ENCODE measurements around the gene MNAT1. TPM values are rescaled to one million over a fixed set of nuclear protein-coding genes. Genes with fewer than 3 reads are reported as not detected.

The MNAT1 gene
- total RNA-seq: 42.6 and 45.0 TPM in 2 replicates

DNA sequence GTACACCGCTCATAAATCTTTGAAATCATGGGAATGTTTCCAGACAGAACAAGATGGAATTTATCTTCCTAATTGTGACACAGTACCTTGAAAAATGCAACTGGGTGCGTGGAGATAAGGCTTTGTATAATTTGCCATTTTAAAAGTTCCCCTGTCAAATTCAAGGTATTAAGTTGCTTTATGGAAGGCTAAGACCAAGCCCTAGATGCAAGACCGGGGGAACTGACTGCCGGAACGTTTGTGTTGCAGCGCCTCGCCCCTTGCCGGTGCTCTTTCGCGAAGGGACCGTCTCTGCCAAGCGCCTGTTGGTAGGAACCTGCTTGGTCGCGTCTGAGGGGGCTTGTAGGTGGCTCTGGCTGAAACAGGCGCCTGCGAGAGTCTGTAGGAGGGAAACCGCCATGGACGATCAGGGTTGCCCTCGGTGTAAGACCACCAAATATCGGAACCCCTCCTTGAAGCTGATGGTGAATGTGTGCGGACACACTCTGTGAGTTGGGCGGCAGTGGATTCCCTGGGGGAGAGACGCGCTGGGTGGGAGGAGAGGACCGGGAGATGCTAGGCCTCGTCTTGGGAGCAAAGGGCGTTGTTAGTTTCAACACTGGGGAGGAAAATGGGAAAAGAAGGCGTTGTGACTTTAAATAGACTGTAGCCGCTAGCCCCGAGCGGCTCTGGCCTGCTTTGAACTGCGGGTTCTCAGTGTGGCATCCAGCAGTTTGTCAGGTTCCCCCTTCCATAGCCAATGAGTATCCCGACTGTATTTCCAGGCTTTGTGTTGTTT, at the start of gene MNAT1:
MNAT1 (plus strand) TSS at position 297 of the 778 bp plus-strand sequence; CDS start at position 399, 102 bp downstream.
- intact Hi-C loops (cut with micrococcal nuclease): loop anchor here (1.0 to 2.0 kb wide), 2 partner anchors 10 to 18 kb away; partner anchors contain the start of gene SIX4
- H3K27me3 Mint-ChIP-seq: peaks cover 35% of the 10 kb centered on the region
- peaks cover 16% of the 10 kb centered on the region for H3K4me1 Mint-ChIP-seq
- peak; percentile 93 for DNase-seq
- peaks cover 3% of the 10 kb centered on the region for H3K36me3 Mint-ChIP-seq (ENCODE audit: low read depth)
- peak within 1 kb of the TSS; percentile 100 for H3K4me3 Mint-ChIP-seq
- H3K9me3 Mint-ChIP-seq: peaks cover 10% of the 10 kb centered on the region
- H3K27ac Mint-ChIP-seq: peak within 1 kb of the TSS; percentile 88

DNA sequence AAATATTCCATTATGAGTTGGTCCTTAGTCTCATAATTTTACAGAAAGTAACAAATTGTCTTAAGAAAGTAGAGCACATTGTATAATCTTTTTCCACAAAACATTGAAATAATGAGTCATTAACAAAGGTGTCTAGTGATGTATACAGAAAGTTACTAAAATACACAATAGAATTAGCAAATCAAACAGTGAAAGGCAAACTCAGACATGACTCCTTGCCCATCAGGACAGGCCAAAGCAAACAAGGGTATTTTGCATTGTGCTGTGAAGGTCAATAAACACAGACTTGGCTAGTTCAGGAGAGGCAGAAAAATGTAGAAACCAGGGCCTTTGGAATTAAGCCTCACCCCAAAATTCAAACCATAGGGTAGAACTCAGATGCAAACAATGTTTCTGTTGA, 47.7 kb upstream of the MNAT1 start:
- Mint-ChIP-seq H3K27me3 (peaks cover 2% of the 10 kb centered on the region), H3K4me1 (no peaks in the 10 kb centered on the region), H3K9me3 (no peaks in the 10 kb centered on the region), H3K4me3 (no peak overlapping the region), H3K27ac (no peak overlapping the region), H3K36me3 (ENCODE audit: low read depth) (no peaks in the 10 kb centered on the region)
- intact Hi-C loops (cut with micrococcal nuclease): no loop called here
- no peak for DNase-seq

DNA sequence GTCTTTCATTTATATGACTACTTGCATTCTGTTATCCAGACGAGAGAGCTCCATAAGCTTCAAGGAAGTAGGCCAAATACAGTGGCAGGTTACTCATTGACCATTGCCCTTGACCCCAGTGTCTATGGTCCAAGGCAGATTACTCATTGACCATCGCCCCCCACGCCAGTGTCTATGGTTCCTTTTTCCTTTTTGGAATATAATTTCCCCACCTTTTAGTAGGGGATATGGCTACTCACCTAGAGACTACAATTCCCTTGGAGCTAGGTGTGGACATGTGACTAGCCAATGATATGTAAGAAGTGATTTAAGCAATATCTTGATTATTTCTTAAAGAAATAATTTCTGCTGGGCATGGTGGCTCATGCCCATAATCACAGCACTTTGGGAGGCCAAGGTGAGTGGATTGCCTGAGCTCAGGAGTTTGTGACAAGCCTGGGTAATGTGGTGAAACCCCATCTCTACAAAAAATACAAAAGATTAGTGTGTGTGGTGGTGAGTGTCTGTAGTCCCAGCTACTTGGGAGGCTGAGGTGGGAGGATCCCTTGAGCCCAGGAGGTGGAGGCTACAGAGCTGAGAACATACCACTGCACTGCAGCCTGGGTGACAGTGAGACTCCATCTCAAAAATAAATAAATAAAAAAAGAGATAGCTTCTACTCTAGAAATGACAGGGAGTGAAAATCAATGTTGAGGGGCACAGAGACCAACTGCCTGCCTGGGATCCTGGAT, 43.0 kb upstream of the MNAT1 start:
- H3K27me3 Mint-ChIP-seq: peaks cover 17% of the 10 kb centered on the region
- H3K36me3 Mint-ChIP-seq (ENCODE audit: low read depth): no peaks in the 10 kb centered on the region
- no peak overlapping the region for H3K27ac Mint-ChIP-seq
- no peak overlapping the region for H3K4me3 Mint-ChIP-seq
- H3K9me3 Mint-ChIP-seq: no peaks in the 10 kb centered on the region
- intact Hi-C loops (cut with micrococcal nuclease): no loop called here
- no peaks in the 10 kb centered on the region for H3K4me1 Mint-ChIP-seq
- no peak for DNase-seq

DNA sequence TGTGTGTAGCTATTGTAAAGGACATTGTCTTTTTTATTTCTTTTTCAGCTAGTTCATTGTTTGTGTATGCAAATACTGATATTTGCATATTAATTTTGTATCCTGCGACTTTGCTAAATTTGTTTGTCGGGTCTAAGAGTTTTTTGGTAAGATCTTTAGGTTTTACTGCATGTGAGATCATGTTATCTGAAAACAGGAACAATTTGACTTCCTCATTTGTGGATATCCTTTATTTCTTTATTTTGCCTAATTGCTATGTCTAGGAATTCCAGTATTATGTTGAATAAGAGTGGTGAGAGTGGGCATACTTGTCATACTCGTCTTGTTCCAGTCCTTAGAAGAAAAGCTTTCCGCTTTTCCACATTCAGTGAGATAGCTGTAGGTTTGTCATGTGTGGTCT, 39.2 kb upstream of the MNAT1 start:
- Mint-ChIP-seq H3K27ac (no peak overlapping the region), H3K4me1 (no peaks in the 10 kb centered on the region), H3K4me3 (no peak overlapping the region), H3K36me3 (ENCODE audit: low read depth) (no peaks in the 10 kb centered on the region), H3K9me3 (peaks cover 5% of the 10 kb centered on the region), H3K27me3 (peaks cover 27% of the 10 kb centered on the region)
- intact Hi-C loops (cut with micrococcal nuclease): no loop called here
- DNase-seq: no peak

DNA sequence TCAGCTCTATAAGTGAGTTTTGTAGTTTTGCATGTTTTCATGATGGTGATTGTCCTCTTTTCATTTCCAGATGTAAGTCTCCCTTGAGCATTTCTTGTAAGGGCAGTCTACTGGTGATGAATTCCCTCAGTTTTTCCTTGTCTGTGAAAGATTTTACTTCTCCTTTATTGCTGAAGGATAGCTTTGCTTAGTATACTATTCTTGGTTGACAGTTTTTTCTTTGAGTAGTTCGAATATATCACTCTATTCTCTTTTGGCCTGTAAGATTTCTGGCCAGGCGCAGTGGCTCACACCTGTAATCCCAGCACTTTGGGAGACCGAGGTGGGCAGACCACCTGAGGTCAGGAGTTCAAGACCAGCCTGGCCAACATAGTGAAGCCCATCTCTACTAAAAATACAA, 34.0 kb upstream of the MNAT1 start:
- Mint-ChIP-seq H3K36me3 (ENCODE audit: low read depth) (peaks cover 2% of the 10 kb centered on the region), H3K4me3 (no peak overlapping the region), H3K27ac (no peak overlapping the region), H3K4me1 (no peaks in the 10 kb centered on the region), H3K9me3 (peaks cover 12% of the 10 kb centered on the region), H3K27me3 (peaks cover 15% of the 10 kb centered on the region)
- intact Hi-C loops (cut with micrococcal nuclease): no loop called here
- no peak for DNase-seq

DNA sequence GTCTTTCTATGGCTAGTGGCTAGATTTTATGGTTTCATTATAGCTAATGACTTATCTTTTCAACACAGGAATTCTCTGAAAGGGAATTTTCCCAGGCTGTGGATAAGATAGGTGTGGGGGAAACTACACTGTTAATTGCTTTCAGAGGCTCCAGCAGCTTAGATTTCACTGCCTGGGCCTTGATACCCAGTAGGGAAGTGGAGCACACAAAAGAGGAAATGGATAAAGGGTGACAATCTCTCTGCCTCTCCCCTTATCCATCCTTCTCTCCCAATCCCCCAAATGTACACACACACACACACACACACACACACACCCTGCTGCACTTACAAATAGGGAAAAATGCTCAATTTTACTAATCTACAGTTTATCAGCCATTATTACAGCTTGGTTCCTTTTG, 29.5 kb upstream of the MNAT1 start:
- H3K27ac Mint-ChIP-seq: no peak overlapping the region
- H3K36me3 Mint-ChIP-seq (ENCODE audit: low read depth): peaks cover 2% of the 10 kb centered on the region
- H3K9me3 Mint-ChIP-seq: peaks cover 8% of the 10 kb centered on the region
- H3K4me1 Mint-ChIP-seq: no peaks in the 10 kb centered on the region
- H3K27me3 Mint-ChIP-seq: peaks cover 24% of the 10 kb centered on the region
- DNase-seq: peak; percentile 13
- H3K4me3 Mint-ChIP-seq: no peak overlapping the region
- intact Hi-C loops (cut with micrococcal nuclease): no loop called here

DNA sequence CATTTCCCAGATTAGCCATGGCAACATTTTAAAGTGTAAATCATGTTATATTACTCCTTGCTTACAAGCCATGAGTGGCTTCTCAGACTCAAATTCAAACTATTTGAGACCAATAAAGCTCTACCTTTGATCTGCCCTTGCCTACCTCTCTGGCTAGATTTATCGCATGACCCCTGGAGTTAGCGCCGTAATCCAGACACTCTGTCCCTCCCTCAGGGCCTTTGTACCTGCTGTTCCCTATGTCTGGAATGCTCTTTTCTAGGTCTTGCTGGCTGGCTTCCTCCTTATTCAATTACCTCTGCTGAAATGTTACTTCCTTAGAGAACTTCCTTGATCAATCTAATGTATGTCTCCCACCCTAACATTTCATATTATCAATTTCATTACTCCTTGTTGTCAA, 26.7 kb upstream of the MNAT1 start:
- Mint-ChIP-seq H3K36me3 (ENCODE audit: low read depth) (no peaks in the 10 kb centered on the region), H3K4me1 (no peaks in the 10 kb centered on the region)

DNA sequence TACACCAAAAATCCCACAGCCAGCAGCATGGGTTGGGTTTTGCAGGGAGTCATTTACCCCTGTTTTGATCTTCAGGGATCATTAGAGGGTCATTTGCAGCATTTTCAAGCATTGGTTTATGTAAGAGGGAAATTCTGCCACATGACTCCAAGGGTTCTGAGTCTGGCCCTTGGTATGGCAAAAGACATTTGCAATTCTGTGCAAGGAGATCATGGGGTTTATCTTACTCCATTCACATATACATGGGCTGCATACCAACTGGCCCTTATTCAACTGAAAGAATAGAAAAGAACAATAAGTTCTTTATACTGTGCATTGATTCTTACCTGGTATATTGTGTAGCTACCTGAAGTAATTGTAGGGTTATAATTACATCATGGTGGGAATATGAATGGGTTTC, 24.1 kb upstream of the MNAT1 start:
- H3K4me3 Mint-ChIP-seq: no peak overlapping the region
- no peaks in the 10 kb centered on the region for H3K36me3 Mint-ChIP-seq (ENCODE audit: low read depth)
- H3K9me3 Mint-ChIP-seq: no peaks in the 10 kb centered on the region
- intact Hi-C loops (cut with micrococcal nuclease): no loop called here
- H3K27me3 Mint-ChIP-seq: peaks cover 52% of the 10 kb centered on the region
- peak; percentile 14 for DNase-seq
- H3K4me1 Mint-ChIP-seq: no peaks in the 10 kb centered on the region
- no peak overlapping the region for H3K27ac Mint-ChIP-seq

More for the DNA sequence above, 26.7 kb upstream of the MNAT1 start:
- intact Hi-C loops (cut with micrococcal nuclease): no loop called here
- Mint-ChIP-seq H3K27me3 (peaks cover 35% of the 10 kb centered on the region), H3K27ac (no peak overlapping the region), H3K4me3 (no peak overlapping the region), H3K9me3 (no peaks in the 10 kb centered on the region)
- peak; percentile 29 for DNase-seq

DNA sequence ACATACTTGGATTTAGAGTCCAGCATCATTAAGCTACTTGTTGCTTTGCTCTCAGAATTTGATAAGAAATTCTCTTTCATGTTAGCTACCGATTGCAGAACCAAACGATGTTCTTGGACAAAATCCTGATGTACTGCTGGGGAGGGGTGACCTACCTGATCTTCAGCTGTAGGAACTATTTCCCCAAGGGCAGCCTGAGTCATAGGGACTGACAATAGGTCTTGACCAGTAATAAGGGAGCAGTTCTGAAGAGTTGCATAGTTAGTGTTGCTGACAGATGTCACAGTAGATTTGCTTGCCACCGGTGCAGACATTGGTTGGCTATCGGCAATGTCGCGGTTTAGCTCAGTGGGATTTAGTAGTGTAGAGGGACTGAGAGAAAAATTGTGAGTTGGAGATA, 21.0 kb upstream of the MNAT1 start:
- Mint-ChIP-seq H3K9me3 (no peaks in the 10 kb centered on the region), H3K4me3 (no peak overlapping the region), H3K36me3 (ENCODE audit: low read depth) (no peaks in the 10 kb centered on the region), H3K27ac (no peak overlapping the region), H3K4me1 (no peaks in the 10 kb centered on the region), H3K27me3 (peaks cover 48% of the 10 kb centered on the region)
- DNase-seq: no peak
- intact Hi-C loops (cut with micrococcal nuclease): no loop called here

DNA sequence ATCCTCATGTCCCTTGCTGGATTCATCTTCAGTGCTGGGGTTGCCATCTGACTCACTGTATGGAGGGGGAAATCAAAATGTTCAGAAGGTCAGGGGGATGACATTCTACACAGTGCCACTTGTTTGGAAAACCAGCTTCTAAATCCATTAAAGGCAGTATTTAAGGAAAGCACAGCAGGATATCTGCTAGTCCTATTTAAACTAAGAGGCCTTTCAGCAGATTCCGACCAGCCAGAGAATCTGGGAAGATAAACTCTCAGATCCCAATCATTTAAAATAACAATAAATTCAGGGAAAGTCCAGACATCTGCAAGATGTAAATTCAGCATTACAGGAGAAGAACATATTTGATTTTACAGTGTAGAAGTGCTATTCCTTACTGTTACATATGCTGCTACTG, 14.2 kb upstream of the MNAT1 start:
- H3K27ac Mint-ChIP-seq: no peak overlapping the region
- H3K9me3 Mint-ChIP-seq: no peaks in the 10 kb centered on the region
- H3K36me3 Mint-ChIP-seq (ENCODE audit: low read depth): peaks cover 3% of the 10 kb centered on the region
- H3K27me3 Mint-ChIP-seq: peaks cover 61% of the 10 kb centered on the region
- intact Hi-C loops (cut with micrococcal nuclease): loop anchor here (2.0 to 10.0 kb wide), 4 partner anchors 63 to 532 kb away; no protein-coding TSS in a partner anchor
- no peak for DNase-seq
- peaks cover 20% of the 10 kb centered on the region for H3K4me1 Mint-ChIP-seq
- peak overlapping the region; percentile 70 for H3K4me3 Mint-ChIP-seq

DNA sequence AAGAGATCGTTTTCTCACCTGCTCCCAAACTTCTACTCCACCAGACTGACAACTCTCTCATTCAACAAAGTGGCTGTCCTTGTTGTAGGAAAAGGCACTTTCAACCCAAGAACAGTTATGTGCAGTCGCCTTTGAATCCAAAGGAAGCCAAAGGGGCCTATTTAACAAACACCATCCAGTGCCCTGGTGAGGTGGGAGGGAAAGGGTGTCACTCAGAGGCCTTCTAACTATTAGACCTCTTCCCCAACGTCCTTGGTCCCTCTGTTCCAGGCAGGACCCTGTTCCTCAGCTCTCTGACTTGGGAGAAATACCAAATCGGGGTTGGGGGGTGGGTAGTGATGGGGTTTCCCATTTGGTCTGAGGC, 13.6 kb upstream of the MNAT1 start:
- no peak for DNase-seq
- Mint-ChIP-seq H3K4me3 (peak overlapping the region; percentile 70), H3K9me3 (no peaks in the 10 kb centered on the region), H3K36me3 (ENCODE audit: low read depth) (peaks cover 3% of the 10 kb centered on the region), H3K4me1 (peaks cover 20% of the 10 kb centered on the region), H3K27me3 (peaks cover 59% of the 10 kb centered on the region), H3K27ac (no peak overlapping the region)
- intact Hi-C loops (cut with micrococcal nuclease): loop anchor here (2.0 to 10.0 kb wide), 4 partner anchors 64 to 532 kb away; no protein-coding TSS in a partner anchor

DNA sequence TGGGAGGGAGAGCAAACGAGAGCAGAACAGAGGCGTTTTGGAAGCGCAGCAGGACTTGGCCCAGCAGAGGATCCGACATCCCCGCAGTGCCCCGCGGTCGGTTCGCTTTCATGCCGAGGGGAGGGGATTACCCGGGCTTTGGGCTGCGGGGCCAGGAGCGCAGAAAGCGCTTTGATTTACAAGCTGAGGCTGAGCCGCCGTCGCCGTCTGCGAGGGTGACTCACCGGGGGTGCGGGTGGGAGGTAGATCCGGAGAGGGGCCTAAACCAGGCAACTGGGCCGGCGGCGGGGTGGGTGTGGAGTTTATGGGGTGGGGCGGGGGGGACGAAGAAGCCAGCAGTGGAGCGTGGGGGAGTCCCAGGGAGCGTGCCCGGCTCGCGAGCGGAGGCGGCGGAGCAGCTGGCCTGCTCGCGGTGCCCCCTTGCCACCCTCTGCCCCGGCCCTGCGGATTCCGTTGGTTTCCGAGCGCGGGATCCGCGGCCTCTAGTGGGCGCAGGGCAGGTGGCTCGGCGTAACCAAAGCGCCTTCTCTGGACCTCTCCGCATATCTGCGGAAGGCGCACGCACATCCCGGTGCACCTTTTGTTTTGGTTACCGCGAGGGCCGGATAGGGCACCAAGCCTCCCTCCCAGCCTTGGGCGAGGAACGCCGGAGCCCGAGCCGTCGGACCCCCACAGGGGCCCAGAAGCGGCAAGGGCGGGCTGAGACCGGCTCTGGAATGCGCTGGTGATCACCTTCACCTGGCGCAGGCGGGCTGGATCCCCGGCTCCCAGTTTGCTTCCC, 13.0 kb upstream of the MNAT1 start:
- Mint-ChIP-seq H3K27ac (no peak overlapping the region), H3K4me3 (peak overlapping the region; percentile 85), H3K9me3 (no peaks in the 10 kb centered on the region), H3K27me3 (peaks cover 61% of the 10 kb centered on the region), H3K4me1 (peaks cover 20% of the 10 kb centered on the region), H3K36me3 (ENCODE audit: low read depth) (peaks cover 3% of the 10 kb centered on the region)
- intact Hi-C loops (cut with micrococcal nuclease): loop anchor here (2.0 to 10.0 kb wide), 6 partner anchors 31 to 531 kb away; partner anchors contain the start of genes SLC38A6 and TRMT5
- peak; percentile 75 for DNase-seq

DNA sequence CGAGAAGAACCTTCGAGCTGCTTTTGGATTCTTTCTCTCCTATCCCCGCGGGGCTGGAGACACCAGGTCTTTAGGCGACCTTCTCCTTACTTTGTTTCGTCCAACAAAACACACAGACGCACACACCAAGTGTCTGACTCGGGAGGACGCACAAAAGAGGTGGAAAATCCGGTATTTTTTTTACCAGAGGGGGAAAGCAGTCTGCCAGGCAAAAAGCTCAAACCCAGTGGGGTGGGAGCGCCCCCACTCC, 12.5 kb upstream of the MNAT1 start:
- peaks cover 23% of the 10 kb centered on the region for H3K4me1 Mint-ChIP-seq
- peak overlapping the region; percentile 85 for H3K4me3 Mint-ChIP-seq
- H3K36me3 Mint-ChIP-seq (ENCODE audit: low read depth): peaks cover 3% of the 10 kb centered on the region
- intact Hi-C loops (cut with micrococcal nuclease): loop anchor here (2.0 to 10.0 kb wide), 5 partner anchors 31 to 473 kb away; partner anchors contain the start of genes SLC38A6 and TRMT5
- peaks cover 2% of the 10 kb centered on the region for H3K9me3 Mint-ChIP-seq
- H3K27me3 Mint-ChIP-seq: peaks cover 65% of the 10 kb centered on the region
- H3K27ac Mint-ChIP-seq: no peak overlapping the region
- DNase-seq: no peak

Measured in activated CD4-positive, alpha-beta T cell treated with anti-CD3 and anti-CD28 coated beads, Interleukin-2, amount 10 ng/mL, durations not matched to agents 24 days and 14 days (primary cell).